Measurements from ENCODE around the gene PPP4R4. TPM values are rescaled to one million over a fixed set of nuclear protein-coding genes. Genes with fewer than 3 reads are reported as not detected.
"Not testable (repeated sequence)": the region's sequence is repeated elsewhere in the genome, so short reads cannot be mapped to it uniquely, and the experiment has no call there.

Gene PPP4R4
- total and polyA plus RNA-seq, 4 donors: 0.08 to 0.93 (median 0.10) TPM; not detected in 1

- 61 to 72% methylated on average over 1 of the region's 1 CpG for WGBS, 2 donors
- ATAC-seq (ENCODE audit: low FRiP score) (no peak), DNase-seq (no peak)
- no peaks in the 10 kb centered on the region for H3K4me1 ChIP-seq (ENCODE audit: control insufficient read depth in 1 of 2, insufficient read depth in 2 of 2, low read length in 2 of 2)
- no peak overlapping the region for H3K4me3 ChIP-seq (ENCODE audit: low read length in 2 of 2)
- no peak overlapping the region for H3K27ac ChIP-seq (ENCODE audit: low read depth in 1 of 2, low read length in 2 of 2)
- H3K9me3 ChIP-seq (ENCODE audit: control insufficient read depth, low read length): no peaks in the 10 kb centered on the region
- no peaks in the 10 kb centered on the region for H3K36me3 ChIP-seq (ENCODE audit: control insufficient read depth in 1 of 2, insufficient read depth in 2 of 2, low read length in 1 of 2)
- intact Hi-C loops (cut with DNase I): no loop called here
- no peaks in the 10 kb centered on the region for H3K27me3 ChIP-seq (ENCODE audit: control insufficient read depth in 1 of 2, insufficient read depth in 2 of 2, low read length in 1 of 2)
Observed at GRCh38 chr14:94267352-94267751, 93.2 kb downstream of the PPP4R4 start.

GRCh38 chr14:94268582-94268981 is 94.5 kb downstream of the PPP4R4 start:
- H3K9me3 ChIP-seq (ENCODE audit: control insufficient read depth, low read length); H3K36me3 ChIP-seq (ENCODE audit: control insufficient read depth in 1 of 2, insufficient read depth in 2 of 2, low read length in 1 of 2); DNase-seq; ATAC-seq (ENCODE audit: low FRiP score); H3K27me3 ChIP-seq (ENCODE audit: control insufficient read depth in 1 of 2, insufficient read depth in 2 of 2, low read length in 1 of 2); H3K27ac ChIP-seq (ENCODE audit: low read depth in 1 of 2, low read length in 2 of 2); intact Hi-C loops (cut with DNase I); H3K4me3 ChIP-seq (ENCODE audit: low read length in 2 of 2); H3K4me1 ChIP-seq (ENCODE audit: control insufficient read depth in 1 of 2, insufficient read depth in 2 of 2, low read length in 2 of 2): not testable (repeated sequence)
- WGBS, 2 donors: 73 to 77% methylated on average over 7 of the region's 7 CpGs

GRCh38 chr14:94269156-94269555 is 95.0 kb downstream of the PPP4R4 start:
- H3K27ac ChIP-seq (ENCODE audit: low read depth in 1 of 2, low read length in 2 of 2): no peak overlapping the region
- DNase-seq (no peak), ATAC-seq (ENCODE audit: low FRiP score) (no peak)
- H3K4me3 ChIP-seq (ENCODE audit: low read length in 2 of 2): no peak overlapping the region
- intact Hi-C loops (cut with DNase I): no loop called here
- no peaks in the 10 kb centered on the region for H3K27me3 ChIP-seq (ENCODE audit: control insufficient read depth in 1 of 2, insufficient read depth in 2 of 2, low read length in 1 of 2)
- no peaks in the 10 kb centered on the region for H3K4me1 ChIP-seq (ENCODE audit: control insufficient read depth in 1 of 2, insufficient read depth in 2 of 2, low read length in 2 of 2)
- no peaks in the 10 kb centered on the region for H3K36me3 ChIP-seq (ENCODE audit: control insufficient read depth in 1 of 2, insufficient read depth in 2 of 2, low read length in 1 of 2)
- WGBS, 2 donors: 77 to 78% methylated on average over 10 of the region's 10 CpGs
- H3K9me3 ChIP-seq (ENCODE audit: control insufficient read depth, low read length): no peaks in the 10 kb centered on the region

- H3K9me3 ChIP-seq (ENCODE audit: control insufficient read depth, low read length); H3K27me3 ChIP-seq (ENCODE audit: control insufficient read depth in 1 of 2, insufficient read depth in 2 of 2, low read length in 1 of 2); H3K27ac ChIP-seq (ENCODE audit: low read depth in 1 of 2, low read length in 2 of 2); H3K4me1 ChIP-seq (ENCODE audit: control insufficient read depth in 1 of 2, insufficient read depth in 2 of 2, low read length in 2 of 2); ATAC-seq (ENCODE audit: low FRiP score); H3K36me3 ChIP-seq (ENCODE audit: control insufficient read depth in 1 of 2, insufficient read depth in 2 of 2, low read length in 1 of 2); H3K4me3 ChIP-seq (ENCODE audit: low read length in 2 of 2); intact Hi-C loops (cut with DNase I); DNase-seq: not testable (repeated sequence)
- WGBS, 2 donors: 85 to 91% methylated on average over 11 of the region's 11 CpGs
Observed at GRCh38 chr14:94276898-94277561, 102.9 kb downstream of the PPP4R4 start.

GRCh38 chr14:94278731-94279130 is 104.6 kb downstream of the PPP4R4 start:
- DNase-seq: no peak
- ATAC-seq (ENCODE audit: low FRiP score): no peak
- intact Hi-C loops (cut with DNase I): no loop called here
- 10 to 30% methylated on average over 2 of the region's 2 CpGs for WGBS, 2 donors
- no peak overlapping the region for H3K4me3 ChIP-seq (ENCODE audit: low read length in 2 of 2)
- H3K27ac ChIP-seq (ENCODE audit: low read depth in 1 of 2, low read length in 2 of 2): no peak overlapping the region
- no peaks in the 10 kb centered on the region for H3K4me1 ChIP-seq (ENCODE audit: control insufficient read depth in 1 of 2, insufficient read depth in 2 of 2, low read length in 2 of 2)
- no peaks in the 10 kb centered on the region for H3K36me3 ChIP-seq (ENCODE audit: control insufficient read depth in 1 of 2, insufficient read depth in 2 of 2, low read length in 1 of 2)
- H3K27me3 ChIP-seq (ENCODE audit: control insufficient read depth in 1 of 2, insufficient read depth in 2 of 2, low read length in 1 of 2): no peaks in the 10 kb centered on the region
- no peaks in the 10 kb centered on the region for H3K9me3 ChIP-seq (ENCODE audit: control insufficient read depth, low read length)

GRCh38 chr14:94282991-94283723 is 109.0 kb downstream of the PPP4R4 start:
- no peaks in the 10 kb centered on the region for H3K4me1 ChIP-seq (ENCODE audit: control insufficient read depth in 1 of 2, insufficient read depth in 2 of 2, low read length in 2 of 2)
- no peaks in the 10 kb centered on the region for H3K36me3 ChIP-seq (ENCODE audit: control insufficient read depth in 1 of 2, insufficient read depth in 2 of 2, low read length in 1 of 2)
- DNase-seq: no peak
- ATAC-seq (ENCODE audit: low FRiP score): no peak
- intact Hi-C loops (cut with DNase I): no loop called here
- 78 to 86% methylated on average over 2 of the region's 2 CpGs for WGBS, 2 donors
- no peak overlapping the region for H3K27ac ChIP-seq (ENCODE audit: low read depth in 1 of 2, low read length in 2 of 2)
- H3K27me3 ChIP-seq (ENCODE audit: control insufficient read depth in 1 of 2, insufficient read depth in 2 of 2, low read length in 1 of 2): no peaks in the 10 kb centered on the region
- H3K4me3 ChIP-seq (ENCODE audit: low read length in 2 of 2): no peak overlapping the region
- H3K9me3 ChIP-seq (ENCODE audit: control insufficient read depth, low read length): no peaks in the 10 kb centered on the region

GRCh38 chr14:94284221-94284620 is 110.1 kb downstream of the PPP4R4 start:
- DNase-seq (no peak), ATAC-seq (ENCODE audit: low FRiP score) (no peak)
- 57 to 68% methylated on average over 2 of the region's 2 CpGs for WGBS, 2 donors
- Histone ChIP-seq H3K36me3 (ENCODE audit: control insufficient read depth in 1 of 2, insufficient read depth in 2 of 2, low read length in 1 of 2) (no peaks in the 10 kb centered on the region), H3K27ac (ENCODE audit: low read depth in 1 of 2, low read length in 2 of 2) (no peak overlapping the region), H3K4me3 (ENCODE audit: low read length in 2 of 2) (no peak overlapping the region), H3K4me1 (ENCODE audit: control insufficient read depth in 1 of 2, insufficient read depth in 2 of 2, low read length in 2 of 2) (no peaks in the 10 kb centered on the region), H3K27me3 (ENCODE audit: control insufficient read depth in 1 of 2, insufficient read depth in 2 of 2, low read length in 1 of 2) (no peaks in the 10 kb centered on the region), H3K9me3 (ENCODE audit: control insufficient read depth, low read length) (peaks cover 2% of the 10 kb centered on the region)
- intact Hi-C loops (cut with DNase I): no loop called here

- Histone ChIP-seq H3K4me3 (ENCODE audit: low read length in 2 of 2) (no peak overlapping the region), H3K9me3 (ENCODE audit: control insufficient read depth, low read length) (peaks cover 2% of the 10 kb centered on the region), H3K36me3 (ENCODE audit: control insufficient read depth in 1 of 2, insufficient read depth in 2 of 2, low read length in 1 of 2) (no peaks in the 10 kb centered on the region), H3K27ac (ENCODE audit: low read depth in 1 of 2, low read length in 2 of 2) (no peak overlapping the region), H3K27me3 (ENCODE audit: control insufficient read depth in 1 of 2, insufficient read depth in 2 of 2, low read length in 1 of 2) (no peaks in the 10 kb centered on the region), H3K4me1 (ENCODE audit: control insufficient read depth in 1 of 2, insufficient read depth in 2 of 2, low read length in 2 of 2) (no peaks in the 10 kb centered on the region)
- DNase-seq: no peak
- ATAC-seq (ENCODE audit: low FRiP score): no peak
- intact Hi-C loops (cut with DNase I): no loop called here
Observed at GRCh38 chr14:94285158-94285557, 111.0 kb downstream of the PPP4R4 start.

Measured in aorta (tissue), 5 donors.